Hepatocyte (in vitro differentiated cells): Measurements from ENCODE around the gene SLC13A5. TPM values are rescaled to one million over a fixed set of nuclear protein-coding genes. Genes with fewer than 3 reads are reported as not detected.
A peak's percentile ranks its signal among the peaks of the same experiment; 100 is the strongest.
"Not testable (repeated sequence)": the region's sequence is repeated elsewhere in the genome, so short reads cannot be mapped to it uniquely, and the experiment has no call there.

Source experiments
- DNase-seq: peaks from one replicate; pipeline ENCODE4 v3.0.0-alpha.2; 2016; ENCODE audit warnings: low spot score
- H2AFZ ChIP-seq: fragments of 200-600 bp; sonication (generic); 2 replicates; pipeline ENCODE4 v1.6.0; 2016; ENCODE audit warnings: antibody characterized with exemption, mild to moderate bottlenecking
- H3K27ac ChIP-seq: fragments of 200-600 bp; sonication (generic); 2 replicates; pipeline ENCODE4 v1.5.1; 2016; ENCODE audit warnings: mild to moderate bottlenecking
- H3K27me3 ChIP-seq: fragments of 200-600 bp; sonication (generic); 2 replicates; pipeline ENCODE4 v1.6.1; 2016
- H3K36me3 ChIP-seq: fragments of 200-600 bp; sonication (generic); replicated peaks from 2 replicates; pipeline ENCODE4 v1.5.1; 2016; ENCODE audit warnings: low read depth; ENCODE audit not compliant: insufficient read depth
- H3K4me1 ChIP-seq: fragments of 200-600 bp; sonication (generic); 2 replicates; pipeline ENCODE4 v1.5.1; 2016; ENCODE audit warnings: mild to moderate bottlenecking, moderate library complexity; ENCODE audit not compliant: insufficient read depth
- H3K4me2 ChIP-seq: fragments of 200-600 bp; sonication (generic); 2 replicates; pipeline ENCODE4 v1.6.0; 2016
- H3K4me3 ChIP-seq: fragments of 200-600 bp; sonication (generic); 2 replicates; pipeline ENCODE4 v1.5.1; 2016; ENCODE audit warnings: mild to moderate bottlenecking
- H3K79me2 ChIP-seq: fragments of 200-600 bp; sonication (generic); 2 replicates; pipeline ENCODE4 v1.6.0; 2017; ENCODE audit warnings: mild to moderate bottlenecking
- H3K9me2 ChIP-seq: fragments of 200-600 bp; sonication (generic); replicated peaks from 2 replicates; pipeline ENCODE4 v1.6.0; 2017; ENCODE audit warnings: mild to moderate bottlenecking; ENCODE audit not compliant: insufficient read depth
- H3K9me3 ChIP-seq: fragments of 200-600 bp; sonication (generic); 2 replicates; pipeline ENCODE4 v1.5.1; 2016; ENCODE audit warnings: low read depth, mild to moderate bottlenecking
- H4K20me1 ChIP-seq: fragments of 200-600 bp; sonication (generic); 2 replicates; pipeline ENCODE4 v1.6.0; 2016; ENCODE audit warnings: mild to moderate bottlenecking; ENCODE audit not compliant: insufficient read depth, poor library complexity, severe bottlenecking
- CTCF ChIP-seq: fragments of 200-600 bp; sonication (generic); IDR thresholded peaks from 2 replicates; pipeline ENCODE4 v1.5.1; 2016; ENCODE audit warnings: antibody characterized with exemption, mild to moderate bottlenecking; ENCODE audit not compliant: poor library complexity
- EZH2 ChIP-seq: fragments of 200-600 bp; sonication (generic); IDR thresholded peaks from 2 replicates; pipeline ENCODE4 v1.6.1; 2016; ENCODE audit warnings: antibody characterized with exemption, mild to moderate bottlenecking, borderline replicate concordance
- EZH2phosphoT487 ChIP-seq: fragments of 200-600 bp; sonication (generic); IDR thresholded peaks from one replicate; pipeline ENCODE4 v1.6.1; 2018; ENCODE audit warnings: antibody characterized with exemption, mild to moderate bottlenecking, low read depth, moderate library complexity; ENCODE audit not compliant: unreplicated experiment, severe bottlenecking
- WGBS: methylation state at CpG from one replicate; pipeline ENCODE4 v1.1.6; 2016; ENCODE audit warnings: low lambda C conversion rate; ENCODE audit errors: missing lambda C conversion rate; 5-methylcytosine and 5-hydroxymethylcytosine counted together
- polyA plus RNA-seq: library from polyadenylated mRNA; unstranded; fragments of >200 nt; fragmentation: Nextera tagmentation; extraction: Ambion mirVana; gene quantifications from 2 replicates; pipeline ENCODE4 v1.2.1, GENCODE V29; 2016
- total RNA-seq: library from RNA; depleted of rRNA; stranded (reverse); fragments of >200 nt; gene quantifications from 2 replicates; pipeline ENCODE4 v1.2.3, GENCODE V29; 2014

Gene SLC13A5
- total and polyA plus RNA-seq, 2 experiments from 2014 or later, result 7.3 to 18.5 TPM

DNA sequence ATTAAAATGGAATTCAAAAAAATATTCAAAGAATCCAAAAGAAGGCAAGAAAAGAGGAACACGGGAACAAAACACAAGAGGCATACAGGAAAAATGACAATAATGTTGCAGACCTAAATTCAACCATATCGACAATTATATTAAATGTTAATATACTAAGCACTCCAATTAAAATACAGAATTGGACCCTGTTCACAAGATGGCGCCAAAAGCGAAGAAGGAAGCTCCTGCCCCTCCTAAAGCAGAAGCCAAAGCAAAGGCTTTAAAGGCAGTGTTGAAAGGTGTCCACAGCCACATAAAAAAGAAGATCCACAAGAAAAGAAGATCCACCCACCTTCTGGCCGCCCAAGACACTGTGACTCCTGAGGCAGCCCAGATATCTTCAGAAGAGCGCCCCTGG, 36.4 kb upstream of the SLC13A5 start:
- no peak overlapping the region for H3K27ac ChIP-seq
- no peak overlapping the region for H2AFZ ChIP-seq
- H3K4me2 ChIP-seq, result no peak overlapping the region
- DNase-seq, result no peak
- WGBS, result 86% methylated on average over 6 of the region's 6 CpGs
- no peaks in the 10 kb centered on the region for H3K9me2 ChIP-seq
- peaks cover 11% of the 10 kb centered on the region for H3K4me1 ChIP-seq
- no peaks in the 10 kb centered on the region for H4K20me1 ChIP-seq
- H3K27me3 ChIP-seq, result no peaks in the 10 kb centered on the region
- peak; percentile 2 for TF ChIP-seq CTCF
- TF ChIP-seq EZH2, result no peak
- H3K4me3 ChIP-seq, result no peak overlapping the region
- no peaks in the 10 kb centered on the region for H3K9me3 ChIP-seq
- no peaks in the 10 kb centered on the region for H3K79me2 ChIP-seq
- H3K36me3 ChIP-seq, result no peaks in the 10 kb centered on the region

DNA sequence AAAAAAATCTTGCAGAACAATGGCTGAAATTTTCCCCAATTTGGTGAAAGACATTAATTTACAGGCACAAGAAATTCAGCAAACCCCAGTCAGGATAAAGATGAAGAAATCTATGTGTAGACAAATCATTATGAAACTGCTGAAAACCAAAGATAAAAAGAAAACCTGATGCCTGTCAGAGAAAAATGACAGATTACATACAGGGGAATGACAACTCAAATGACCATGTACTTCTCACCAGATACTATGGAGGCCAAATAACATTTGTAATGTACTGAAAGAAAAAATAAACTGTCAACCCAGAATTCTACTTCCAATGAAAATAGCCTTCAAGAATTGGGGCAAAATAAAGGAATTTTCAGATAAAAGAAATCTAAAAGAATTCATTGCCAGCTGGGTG, 35.4 kb upstream of the SLC13A5 start:
- Histone ChIP-seq H3K36me3 (no peaks in the 10 kb centered on the region), H3K4me2 (no peak overlapping the region), H3K27ac (no peak overlapping the region), H4K20me1 (no peaks in the 10 kb centered on the region), H3K79me2 (no peaks in the 10 kb centered on the region), H3K4me3 (no peak overlapping the region), H3K4me1 (peaks cover 11% of the 10 kb centered on the region), H3K9me2 (no peaks in the 10 kb centered on the region), H3K9me3 (no peaks in the 10 kb centered on the region), H3K27me3 (no peaks in the 10 kb centered on the region), H2AFZ (no peak overlapping the region)
- no peak for DNase-seq
- TF ChIP-seq CTCF (no peak), EZH2 (no peak), EZH2phosphoT487 (no peak)

DNA sequence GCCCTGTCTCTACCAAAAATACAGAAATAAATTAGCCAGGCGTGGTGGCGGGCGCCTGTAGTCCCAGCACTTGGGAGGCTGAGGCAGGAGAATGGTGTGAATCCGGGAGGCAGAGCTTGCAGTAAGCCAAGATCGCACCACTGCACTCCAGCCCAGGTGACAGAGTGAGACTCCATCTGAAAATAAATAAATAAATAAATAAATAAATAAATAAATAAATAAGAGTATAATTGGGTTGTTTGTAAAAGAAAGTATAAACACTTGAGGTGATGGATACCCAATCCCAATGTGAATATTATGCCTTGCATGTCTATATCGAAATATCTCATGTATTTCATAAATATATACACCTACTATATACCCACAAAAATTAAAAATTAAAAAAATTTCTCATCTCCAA, 33.5 kb upstream of the SLC13A5 start:
- 95% methylated on average over 6 of the region's 6 CpGs for WGBS
- not testable (repeated sequence) for DNase-seq

DNA sequence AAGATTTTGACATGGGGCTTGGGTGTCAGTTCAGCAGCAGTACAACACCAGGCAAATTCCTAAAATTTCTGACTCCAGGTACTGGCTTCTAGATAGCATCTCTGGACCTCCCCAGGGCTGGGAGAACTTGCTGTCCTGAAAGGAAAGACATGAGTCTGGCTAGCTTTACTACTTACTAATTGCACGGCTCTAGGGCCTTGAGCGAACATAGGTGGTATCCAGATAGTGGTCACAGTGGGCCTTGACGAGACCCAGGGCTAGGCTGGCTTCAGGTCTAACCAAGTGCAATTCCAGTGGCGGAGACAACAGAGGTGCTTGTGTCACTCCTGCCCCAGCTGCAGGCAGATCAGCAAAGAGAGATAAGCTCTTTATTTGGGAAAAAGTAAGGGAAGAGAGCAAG, 16.4 kb upstream of the SLC13A5 start:
- Histone ChIP-seq H3K9me2 (no peaks in the 10 kb centered on the region), H3K4me2 (no peak overlapping the region), H3K36me3 (no peaks in the 10 kb centered on the region), H3K9me3 (no peaks in the 10 kb centered on the region), H3K27me3 (peaks cover 2% of the 10 kb centered on the region), H3K79me2 (no peaks in the 10 kb centered on the region), H3K4me1 (no peaks in the 10 kb centered on the region), H3K27ac (no peak overlapping the region), H2AFZ (no peak overlapping the region), H4K20me1 (no peaks in the 10 kb centered on the region), H3K4me3 (no peak overlapping the region)
- DNase-seq, result no peak
- TF ChIP-seq EZH2phosphoT487, result no peak
- no peak for TF ChIP-seq EZH2
- TF ChIP-seq CTCF, result no peak
- WGBS, result 29% methylated on average over 4 of the region's 4 CpGs

More for the DNA sequence above, 33.5 kb upstream of the SLC13A5 start:
- not testable (repeated sequence) for H3K27me3 ChIP-seq, H2AFZ ChIP-seq, H3K36me3 ChIP-seq, H3K4me3 ChIP-seq, H4K20me1 ChIP-seq, H3K4me2 ChIP-seq, H3K4me1 ChIP-seq, H3K9me2 ChIP-seq, H3K27ac ChIP-seq, H3K79me2 ChIP-seq, H3K9me3 ChIP-seq
